Skeletal muscle tissue (tissue), 4 donors: ENCODE measurements around the gene COPB2. TPM values are rescaled to one million over a fixed set of nuclear protein-coding genes. Genes with fewer than 3 reads are reported as not detected.
"Not testable (repeated sequence)": the region's sequence is repeated elsewhere in the genome, so short reads cannot be mapped to it uniquely, and the experiment has no call there.

Experiments
- H3K27ac ChIP-seq: one replicate; pipeline ENCODE4 v1.7.0; 2013; ENCODE audit warnings: mild to moderate bottlenecking, low read depth, low read length, inconsistent platforms
- H3K27me3 ChIP-seq, 3 donors: one replicate each; pipeline ENCODE4 v1.7.0; 2013; ENCODE audit warnings: low read length in 3 of 3; ENCODE audit not compliant: control insufficient read depth in 3 of 3, insufficient read depth in 3 of 3
- H3K36me3 ChIP-seq, 3 donors: one replicate each; pipeline ENCODE4 v1.7.0; 2013; ENCODE audit warnings: low read length in 3 of 3; ENCODE audit not compliant: control insufficient read depth in 3 of 3, insufficient read depth in 3 of 3
- H3K4me1 ChIP-seq, 3 donors: one replicate each; pipeline ENCODE4 v1.7.0; 2013; ENCODE audit warnings: low read length in 3 of 3, mild to moderate bottlenecking in 3 of 3; ENCODE audit not compliant: control insufficient read depth in 3 of 3, insufficient read depth in 3 of 3
- H3K4me3 ChIP-seq, 3 donors: one replicate each; pipeline ENCODE4 v1.7.0; 2013; ENCODE audit warnings: low read length in 3 of 3
- H3K9ac ChIP-seq, 3 donors: one replicate each; pipeline ENCODE4 v1.7.0; 2013; ENCODE audit warnings: low read length in 3 of 3, mild to moderate bottlenecking in 3 of 3, moderate library complexity in 2 of 3, low read depth in 1 of 3
- H3K9me3 ChIP-seq, 3 donors: one replicate each; pipeline ENCODE4 v1.7.0; 2013; ENCODE audit warnings: low read length in 3 of 3; ENCODE audit not compliant: control insufficient read depth in 3 of 3
- total RNA-seq: library from RNA; depleted of rRNA; stranded (reverse); fragments of >200 nt; gene quantifications from one replicate; pipeline ENCODE4 v1.2.3, GENCODE V29; 2014
- donor health status: Osteomylitis.

Gene COPB2
- total RNA-seq, 1 donor from 2014 or later = 130 TPM

- Histone ChIP-seq H3K4me1 (peaks cover 0 to 10% (median 10%) of the 10 kb centered on the region in 3 donors), H3K27me3 (no peaks in the 10 kb centered on the region), H3K9me3 (no peaks in the 10 kb centered on the region), H3K9ac (no peak overlapping the region), H3K4me3 (no peak overlapping the region), H3K36me3 (peaks cover 8 to 10% (median 8%) of the 10 kb centered on the region in 3 donors), H3K27ac (no peak overlapping the region)
Measured at GRCh38 chr3:139421040-139421439, 31.6 kb upstream of the COPB2 start.

- no peak overlapping the region for H3K4me3 ChIP-seq
- peaks cover 0 to 2% (median 0%) of the 10 kb centered on the region in 3 donors for H3K9me3 ChIP-seq
- peaks cover 0 to under 1% (median under 1%) of the 10 kb centered on the region in 3 donors for H3K36me3 ChIP-seq
- H3K4me1 ChIP-seq = peaks cover 0 to 9% (median 6%) of the 10 kb centered on the region in 3 donors
- H3K9ac ChIP-seq = no peak overlapping the region
- no peaks in the 10 kb centered on the region for H3K27me3 ChIP-seq
- no peak overlapping the region for H3K27ac ChIP-seq
Measured at GRCh38 chr3:139418144-139418543, 28.7 kb upstream of the COPB2 start.

- Histone ChIP-seq H3K4me3 (no peak overlapping the region), H3K36me3 (no peaks in the 10 kb centered on the region), H3K27ac (no peak overlapping the region), H3K27me3 (no peaks in the 10 kb centered on the region), H3K9ac (no peak overlapping the region), H3K9me3 (peaks cover 0 to 2% (median 0%) of the 10 kb centered on the region in 3 donors), H3K4me1 (peaks cover 0 to under 1% (median 0%) of the 10 kb centered on the region in 3 donors)
Measured at GRCh38 chr3:139416275-139416674, 26.8 kb upstream of the COPB2 start.

GRCh38 chr3:139414608-139415224, 25.3 kb upstream of the COPB2 start:
- no peaks in the 10 kb centered on the region for H3K36me3 ChIP-seq
- no peak overlapping the region for H3K4me3 ChIP-seq
- no peak overlapping the region for H3K9ac ChIP-seq
- no peaks in the 10 kb centered on the region for H3K4me1 ChIP-seq
- H3K9me3 ChIP-seq = peaks cover 0 to 2% (median 0%) of the 10 kb centered on the region in 3 donors
- no peaks in the 10 kb centered on the region for H3K27me3 ChIP-seq
- H3K27ac ChIP-seq = no peak overlapping the region

- not testable (repeated sequence) for H3K36me3 ChIP-seq, H3K4me3 ChIP-seq, H3K9ac ChIP-seq, H3K27ac ChIP-seq, H3K27me3 ChIP-seq, H3K9me3 ChIP-seq, H3K4me1 ChIP-seq
Measured at GRCh38 chr3:139412891-139413290, 23.4 kb upstream of the COPB2 start.

GRCh38 chr3:139401155-139401554, 11.7 kb upstream of the COPB2 start:
- H3K4me3 ChIP-seq, H3K9ac ChIP-seq, H3K9me3 ChIP-seq, H3K27me3 ChIP-seq, H3K27ac ChIP-seq, H3K36me3 ChIP-seq, H3K4me1 ChIP-seq: not testable (repeated sequence)

GRCh38 chr3:139396707-139397106, 7.3 kb upstream of the COPB2 start:
- H3K27me3 ChIP-seq = no peaks in the 10 kb centered on the region
- H3K36me3 ChIP-seq = no peaks in the 10 kb centered on the region
- peaks cover 3 to 6% (median 5%) of the 10 kb centered on the region in 3 donors for H3K4me1 ChIP-seq
- no peak overlapping the region for H3K9ac ChIP-seq
- no peaks in the 10 kb centered on the region for H3K9me3 ChIP-seq
- no peak overlapping the region for H3K4me3 ChIP-seq
- no peak overlapping the region for H3K27ac ChIP-seq

- no peaks in the 10 kb centered on the region for H3K9me3 ChIP-seq
- no peak overlapping the region for H3K27ac ChIP-seq
- no peaks in the 10 kb centered on the region for H3K36me3 ChIP-seq
- H3K4me3 ChIP-seq = no peak overlapping the region
- no peaks in the 10 kb centered on the region for H3K27me3 ChIP-seq
- H3K9ac ChIP-seq = no peak overlapping the region
- peaks cover 5 to 13% (median 8%) of the 10 kb centered on the region in 3 donors for H3K4me1 ChIP-seq
Measured at GRCh38 chr3:139394116-139394515, 4.7 kb upstream of the COPB2 start.

- peaks cover 7 to 22% (median 16%) of the 10 kb centered on the region in 3 donors for H3K4me1 ChIP-seq
- peak overlapping the region; percentile 87 for H3K27ac ChIP-seq
- peak overlapping the region; percentile 87 to 99 (median 92) for H3K4me3 ChIP-seq
- no peaks in the 10 kb centered on the region for H3K9me3 ChIP-seq
- H3K9ac ChIP-seq = peak overlapping the region; percentile 98 to 100 (median 99)
- H3K36me3 ChIP-seq = peaks cover 0 to 3% (median 0%) of the 10 kb centered on the region in 3 donors
- H3K27me3 ChIP-seq = no peaks in the 10 kb centered on the region
Measured at GRCh38 chr3:139388821-139389551, 461 bp downstream of the COPB2 start.

- peak overlapping the region in 1 of 3 donors; percentile 57 for H3K9ac ChIP-seq
- no peak overlapping the region for H3K27ac ChIP-seq
- H3K4me3 ChIP-seq = peak overlapping the region in 2 of 3 donors; percentile 1 to 99
- H3K4me1 ChIP-seq = peaks cover 6 to 18% (median 13%) of the 10 kb centered on the region in 3 donors
- H3K9me3 ChIP-seq = no peaks in the 10 kb centered on the region
- H3K36me3 ChIP-seq = peaks cover 0 to 3% (median 0%) of the 10 kb centered on the region in 3 donors
- no peaks in the 10 kb centered on the region for H3K27me3 ChIP-seq
Measured at GRCh38 chr3:139388077-139388476, 1.4 kb downstream of the COPB2 start.
